ENCODE results near the gene HSPA4.

The HSPA4 gene

GRCh38 chr5:133106761-133107572 lies 55.2 kb downstream of the HSPA4 start:
- DNase-seq: no peak

- DNase-seq: no peak
These were observed 56.7 kb downstream of the HSPA4 start for GRCh38 chr5:133108481-133108921.

DNA sequence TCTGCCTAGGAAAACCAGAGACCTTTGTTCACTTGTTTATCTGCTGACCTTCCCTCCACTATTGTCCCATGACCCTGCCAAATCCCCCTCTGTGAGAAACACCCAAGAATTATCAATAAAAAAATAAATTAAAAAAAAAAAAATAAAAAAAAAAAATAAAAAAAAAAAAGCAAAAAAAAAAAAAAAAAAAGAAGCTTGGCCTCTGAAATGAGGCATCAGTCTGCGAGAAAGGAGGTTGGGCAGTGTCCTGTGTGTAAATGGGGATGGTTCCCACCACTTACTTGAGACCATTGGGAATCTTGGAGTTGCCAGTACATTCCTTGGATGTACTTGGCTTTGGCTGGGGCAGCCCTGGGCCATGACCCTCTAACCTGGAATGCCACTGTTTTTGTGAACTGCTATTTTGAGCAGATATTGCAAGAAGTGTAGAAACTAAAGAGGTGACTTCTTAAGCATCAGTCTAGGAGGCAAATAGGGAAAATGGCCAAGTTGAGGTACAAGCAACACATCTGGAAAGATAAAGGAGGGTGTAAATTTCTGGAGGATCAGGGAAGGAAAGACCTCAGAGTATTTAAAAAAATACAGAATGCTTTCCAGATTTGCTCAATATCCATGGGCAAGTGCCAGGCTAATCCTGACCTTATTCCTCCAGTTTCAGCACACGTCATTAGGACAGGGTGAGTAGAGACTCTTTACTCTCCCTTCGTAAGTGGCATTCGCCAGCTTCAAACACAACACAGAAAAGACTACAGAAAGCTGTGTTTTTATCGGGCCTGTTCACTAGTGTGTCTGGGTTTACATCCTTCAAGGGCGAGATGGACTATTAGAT lies 58.1 kb downstream of the HSPA4 start:
- DNase-seq: no peak

DNA sequence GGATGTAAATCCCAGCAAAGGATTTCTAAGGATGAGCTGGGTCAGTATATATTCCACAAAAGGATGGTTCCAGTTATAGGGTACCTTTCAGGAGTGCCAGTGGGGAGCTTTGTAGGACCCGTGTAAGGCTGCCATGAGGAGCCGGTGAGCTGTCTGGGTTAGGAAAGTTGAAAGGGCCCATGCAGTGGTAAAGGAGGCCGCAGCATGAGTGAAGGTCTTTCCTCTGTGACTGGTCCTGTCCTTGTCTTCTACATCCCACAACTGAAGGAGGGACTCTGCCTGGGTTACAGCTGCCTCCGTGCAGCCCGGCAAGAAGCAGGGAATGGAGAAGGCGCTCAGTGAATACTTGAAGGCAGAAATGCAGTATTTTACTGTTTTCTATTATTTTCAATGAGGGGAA lies 58.9 kb downstream of the HSPA4 start:
- no peak for DNase-seq

DNA sequence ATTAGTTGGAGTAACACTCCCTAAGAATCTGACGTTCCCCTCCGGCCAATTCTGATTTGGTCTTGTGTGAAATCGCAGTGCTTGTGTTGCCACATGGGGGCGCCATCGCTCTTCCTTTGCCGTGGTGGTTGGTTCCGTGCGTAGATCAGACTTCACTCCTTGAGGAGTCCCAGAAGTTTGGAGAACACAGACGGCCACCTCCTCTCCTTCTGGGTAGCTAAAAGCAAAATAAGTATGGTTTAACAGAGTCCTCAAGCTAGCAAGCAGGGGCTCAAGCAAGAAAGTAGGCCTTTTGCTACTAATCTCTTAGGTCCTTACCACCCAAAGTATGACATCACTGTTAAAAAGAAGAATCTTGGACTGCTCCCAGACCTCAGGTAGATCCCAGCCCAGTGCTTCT lies 59.5 kb downstream of the HSPA4 start:
- DNase-seq: peak; percentile 91

GRCh38 chr5:133112026-133112660 lies 60.3 kb downstream of the HSPA4 start:
- no peak for DNase-seq

GRCh38 chr5:133113331-133114061 lies 61.7 kb downstream of the HSPA4 start:
- DNase-seq: no peak

DNA sequence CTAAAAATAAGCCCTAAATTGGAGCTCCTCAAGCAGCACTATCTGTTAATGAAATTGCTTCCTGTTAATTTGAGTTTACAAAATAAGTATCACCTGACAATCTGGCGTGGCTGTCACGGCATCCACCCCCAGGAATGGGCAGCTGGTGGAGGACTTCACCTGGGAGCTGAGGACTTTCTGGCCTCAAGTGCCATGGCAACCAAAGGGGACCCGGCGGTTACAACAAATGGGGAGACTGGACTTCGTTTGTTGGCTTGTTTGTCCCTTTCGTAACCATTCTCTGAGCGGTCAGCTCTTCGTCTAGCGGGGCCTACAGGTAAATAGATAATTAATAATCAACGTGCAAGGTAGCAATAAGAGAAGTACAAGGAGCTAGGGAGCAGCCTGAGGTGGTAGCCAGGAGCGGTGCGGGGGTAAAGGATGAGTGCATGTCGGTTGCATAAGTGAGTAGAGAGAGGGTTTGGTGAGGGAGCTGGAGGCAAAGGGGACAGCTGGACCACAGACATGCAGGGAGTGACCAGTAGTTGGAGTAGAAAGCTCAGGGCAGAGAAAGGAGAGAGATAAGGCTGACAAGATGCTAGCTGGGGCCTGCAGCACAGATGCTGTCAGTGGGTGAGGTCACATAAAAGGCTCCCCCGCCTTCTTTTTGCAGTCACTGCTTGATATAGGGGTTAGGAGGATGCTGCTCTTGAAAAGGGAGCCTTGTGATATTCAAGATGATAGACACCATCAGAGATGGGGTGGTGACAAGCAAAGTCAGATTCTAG lies 62.5 kb downstream of the HSPA4 start:
- no peak for DNase-seq

- no peak for DNase-seq
These were observed 63.1 kb downstream of the HSPA4 start for GRCh38 chr5:133114933-133115310.

DNA sequence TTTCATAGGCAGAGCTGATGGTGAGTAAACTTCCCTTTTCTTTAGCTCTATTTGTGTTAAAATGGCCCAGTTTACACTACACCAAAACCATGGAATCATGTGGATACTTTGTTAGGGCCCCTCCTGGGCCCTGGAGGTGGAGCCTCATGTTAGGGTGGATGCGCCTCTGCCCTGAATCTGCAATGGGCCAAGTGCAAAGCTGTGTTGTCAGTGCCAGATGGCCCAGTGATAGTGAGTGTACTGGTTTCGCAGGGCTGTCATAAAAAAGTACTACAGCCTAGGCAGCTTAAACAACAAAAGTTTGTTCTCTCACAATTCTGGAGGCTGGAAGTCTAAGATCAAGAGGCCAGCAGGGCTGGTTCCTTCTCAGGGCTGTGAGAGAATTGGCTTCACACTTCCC lies 64.8 kb downstream of the HSPA4 start:
- DNase-seq: no peak

GRCh38 chr5:133117166-133117911 lies 65.5 kb downstream of the HSPA4 start:
- DNase-seq: no peak

DNA sequence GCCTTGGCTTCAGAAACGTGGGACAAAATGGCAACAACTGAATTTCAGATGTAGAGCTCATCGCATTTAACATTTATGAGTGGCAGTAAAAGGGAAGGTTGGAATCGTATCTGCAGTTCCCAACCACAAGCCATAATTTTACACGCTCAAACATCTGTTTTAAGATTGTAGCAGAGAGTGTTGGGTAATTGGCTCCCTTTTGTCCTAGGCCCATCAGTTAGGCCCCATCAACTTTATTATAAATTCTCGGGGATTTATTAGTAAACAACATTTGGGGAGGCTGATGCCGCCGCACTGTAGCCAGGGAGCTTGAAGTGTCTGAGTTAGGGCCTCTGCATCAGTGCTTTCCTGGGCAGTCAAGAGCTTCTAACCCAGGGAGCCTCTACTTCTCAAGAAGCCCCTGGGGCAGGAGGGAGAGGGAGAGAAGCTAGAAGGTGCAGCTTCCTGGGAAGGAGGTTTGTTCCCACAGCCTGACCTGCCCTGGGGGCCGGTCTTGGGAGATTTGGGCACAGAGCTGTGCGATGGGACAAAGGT lies 66.2 kb downstream of the HSPA4 start:
- DNase-seq: no peak

DNA sequence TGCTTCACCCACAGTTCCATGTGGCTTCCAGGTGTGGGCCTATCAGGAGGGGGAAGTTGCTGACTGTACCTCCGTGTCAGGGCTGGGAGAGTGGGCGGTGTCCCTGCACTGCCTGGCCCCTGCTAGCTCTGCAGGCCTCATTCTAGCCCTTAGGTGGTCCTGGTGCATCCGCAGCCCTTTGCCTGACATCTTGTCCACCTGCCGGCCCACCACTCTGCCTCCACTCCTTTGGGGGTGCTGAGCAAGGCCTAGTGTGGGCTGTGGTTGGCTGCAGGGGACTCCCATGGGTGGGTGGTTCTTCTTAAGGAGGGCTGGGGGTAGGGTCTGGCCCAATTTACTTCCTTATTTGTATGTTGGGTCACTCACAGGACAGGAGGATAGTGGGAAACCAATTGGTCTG lies 66.9 kb downstream of the HSPA4 start:
- DNase-seq: no peak

GRCh38 chr5:133119233-133119711 lies 67.5 kb downstream of the HSPA4 start:
- DNase-seq: no peak

DNA sequence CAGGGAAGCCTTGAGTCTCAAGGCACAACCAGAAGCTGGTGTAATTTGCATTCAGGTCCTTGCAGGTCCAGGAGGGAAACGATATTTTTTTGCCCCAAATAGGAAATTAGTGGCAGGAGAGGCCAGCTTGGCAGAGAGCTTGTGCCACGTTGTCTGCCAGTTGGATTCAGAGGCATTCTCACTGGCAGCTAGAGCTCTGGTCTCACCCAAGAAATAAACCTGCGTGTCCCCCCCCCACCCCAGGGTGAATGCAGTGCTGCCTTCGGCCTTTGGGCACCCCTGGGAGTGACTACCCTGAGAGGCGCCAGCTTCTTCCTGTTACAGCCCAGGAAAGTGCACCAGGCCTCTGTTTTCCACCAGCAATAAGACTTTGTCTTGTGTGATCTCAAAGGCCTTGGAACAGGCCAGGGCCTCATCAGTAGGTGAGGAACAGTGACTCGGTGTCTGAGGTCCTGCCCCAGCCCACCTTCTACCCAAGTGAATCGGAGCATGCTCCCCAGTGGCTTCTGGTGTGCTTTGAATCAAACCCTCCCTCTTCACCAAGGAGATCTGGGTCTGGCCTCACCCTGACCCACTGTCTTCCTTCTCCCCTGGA lies 68.4 kb downstream of the HSPA4 start:
- DNase-seq: no peak

DNA sequence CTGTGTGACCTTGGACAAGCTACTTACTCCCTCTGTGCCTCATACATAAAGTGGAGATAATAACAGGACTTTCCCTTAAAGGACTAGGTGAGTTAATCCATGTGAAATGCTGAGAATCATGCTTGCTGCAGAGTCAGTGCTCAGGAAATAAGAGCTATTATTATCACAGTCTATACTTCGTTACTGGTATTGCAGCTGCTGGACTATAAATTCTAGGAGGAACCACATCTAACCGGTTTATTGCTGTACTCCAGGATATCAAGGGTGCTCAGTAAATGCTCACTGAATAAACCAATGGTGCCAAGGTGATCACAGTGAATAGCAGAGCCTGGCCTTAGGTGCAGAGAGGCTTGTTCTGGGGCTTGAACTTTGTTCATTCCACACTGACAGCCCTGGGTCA lies 69.3 kb downstream of the HSPA4 start:
- no peak for DNase-seq

- no peak for DNase-seq
These were observed 69.9 kb downstream of the HSPA4 start for GRCh38 chr5:133121611-133122150.

- no peak for DNase-seq
These were observed 70.9 kb downstream of the HSPA4 start for GRCh38 chr5:133122711-133123110.

DNA sequence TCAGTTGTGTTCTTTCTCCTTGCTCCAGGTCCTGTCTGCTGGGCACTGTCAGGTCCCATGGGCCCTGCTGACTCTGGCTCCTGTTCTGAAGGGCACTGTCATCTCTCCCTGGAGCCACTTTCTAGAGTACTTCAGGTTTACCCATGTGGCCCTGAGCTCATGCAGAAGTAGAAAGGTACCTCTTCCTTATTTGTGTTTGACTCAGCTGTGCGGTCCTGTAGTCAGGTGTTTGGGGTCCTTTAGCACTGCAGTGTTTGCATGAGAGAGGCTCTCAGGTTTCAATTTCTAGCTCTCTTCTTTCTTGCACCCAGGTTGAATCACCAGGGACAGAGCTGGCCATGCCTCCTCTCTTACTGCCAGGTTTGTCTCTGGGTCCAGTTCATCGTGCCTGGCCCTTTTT lies 71.5 kb downstream of the HSPA4 start:
- DNase-seq: no peak

- DNase-seq: no peak
These were observed 73.1 kb downstream of the HSPA4 start for GRCh38 chr5:133124891-133125290.

Measured in femur (tissue), 1 donor.